Astrocyte of the spinal cord (primary cell): ENCODE results near the gene RGMB.

Experiments used
- DNase-seq: peaks from one replicate; pipeline ENCODE4 v3.0.0; 2011; ENCODE audit warnings: low read depth, low spot score
- H3K4me3 ChIP-seq: 2 replicates; pipeline ENCODE4 v1.5.1; 2011; ENCODE audit warnings: low read depth, mild to moderate bottlenecking, low read length, moderate library complexity
- in situ Hi-C: cut with HindIII; loops from 2 replicates; pipeline ENCODE4 v1.10.0; 2017; ENCODE audit warnings: low sequenced_read_pairs
- TF ChIP-seq, protein P1 (sequence below): IDR thresholded peaks from 2 replicates; pipeline ENCODE4 v1.5.1; 2012; ENCODE audit warnings: low read depth, mild to moderate bottlenecking, low read length, inconsistent platforms

The RGMB gene

DNA sequence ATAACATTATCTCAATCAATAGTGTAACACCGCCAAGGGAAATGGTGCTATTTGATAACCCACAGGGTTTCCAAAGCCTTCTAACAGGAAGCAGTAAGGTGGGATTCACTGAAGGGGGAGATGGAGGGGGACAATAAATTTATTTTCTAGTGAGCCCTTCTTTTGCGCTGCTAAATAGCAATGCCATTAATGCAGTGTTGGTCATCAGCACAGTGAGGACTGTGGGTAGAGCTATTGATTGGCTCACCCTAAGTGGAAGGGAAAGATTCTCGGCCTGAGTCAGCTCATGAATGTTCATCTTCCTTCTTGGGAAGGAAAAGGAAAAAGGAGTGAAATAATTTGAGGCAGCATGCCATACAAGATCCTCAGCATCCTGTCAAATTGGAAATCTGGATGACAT lies 25.4 kb downstream of the RGMB start:
- in situ Hi-C loops = no loop called here
- TF ChIP-seq, protein P1, sequence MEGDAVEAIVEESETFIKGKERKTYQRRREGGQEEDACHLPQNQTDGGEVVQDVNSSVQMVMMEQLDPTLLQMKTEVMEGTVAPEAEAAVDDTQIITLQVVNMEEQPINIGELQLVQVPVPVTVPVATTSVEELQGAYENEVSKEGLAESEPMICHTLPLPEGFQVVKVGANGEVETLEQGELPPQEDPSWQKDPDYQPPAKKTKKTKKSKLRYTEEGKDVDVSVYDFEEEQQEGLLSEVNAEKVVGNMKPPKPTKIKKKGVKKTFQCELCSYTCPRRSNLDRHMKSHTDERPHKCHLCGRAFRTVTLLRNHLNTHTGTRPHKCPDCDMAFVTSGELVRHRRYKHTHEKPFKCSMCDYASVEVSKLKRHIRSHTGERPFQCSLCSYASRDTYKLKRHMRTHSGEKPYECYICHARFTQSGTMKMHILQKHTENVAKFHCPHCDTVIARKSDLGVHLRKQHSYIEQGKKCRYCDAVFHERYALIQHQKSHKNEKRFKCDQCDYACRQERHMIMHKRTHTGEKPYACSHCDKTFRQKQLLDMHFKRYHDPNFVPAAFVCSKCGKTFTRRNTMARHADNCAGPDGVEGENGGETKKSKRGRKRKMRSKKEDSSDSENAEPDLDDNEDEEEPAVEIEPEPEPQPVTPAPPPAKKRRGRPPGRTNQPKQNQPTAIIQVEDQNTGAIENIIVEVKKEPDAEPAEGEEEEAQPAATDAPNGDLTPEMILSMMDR = no peak
- H3K4me3 ChIP-seq = no peak overlapping the region
- DNase-seq = no peak

DNA sequence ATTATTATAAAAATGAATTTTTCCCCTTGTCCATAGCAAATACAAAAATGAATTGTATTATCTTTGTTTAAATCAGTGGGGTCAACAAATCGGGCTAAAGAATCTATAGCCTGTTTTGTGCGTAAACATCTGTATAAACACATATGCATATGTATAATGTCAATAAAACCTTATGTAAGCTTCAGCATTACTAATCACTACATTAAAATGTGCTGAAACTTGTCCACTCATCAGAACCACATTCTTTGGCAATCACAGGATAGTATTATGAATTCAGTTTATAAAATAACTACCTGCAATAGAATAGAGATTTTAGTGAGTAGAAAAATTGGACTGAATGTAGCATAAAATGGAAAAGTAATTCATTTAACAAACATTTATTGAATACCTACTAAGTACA lies 30.6 kb downstream of the RGMB start:
- no peak overlapping the region for H3K4me3 ChIP-seq
- in situ Hi-C loops = no loop called here
- DNase-seq = no peak
- TF ChIP-seq, protein P1 = no peak

DNA sequence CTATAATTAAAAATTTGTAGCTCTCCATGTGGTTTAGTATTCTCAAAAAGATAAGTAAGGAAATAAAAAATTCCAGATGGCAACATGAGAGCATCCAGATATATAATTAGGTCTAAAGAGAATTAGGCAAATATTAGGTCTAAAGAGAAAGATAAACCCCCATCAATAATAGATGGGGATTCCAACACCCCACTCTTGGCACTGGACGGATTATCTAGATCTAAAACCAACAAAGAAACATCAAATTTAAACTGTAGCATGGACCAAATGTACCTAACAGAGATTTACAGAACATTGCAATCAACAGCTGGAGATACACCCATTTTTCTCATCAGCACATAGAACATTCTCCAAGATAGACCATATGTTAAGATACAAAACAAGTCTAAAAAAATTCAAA lies 31.6 kb downstream of the RGMB start:
- no peak overlapping the region for H3K4me3 ChIP-seq
- DNase-seq = no peak
- TF ChIP-seq, protein P1 = no peak
- in situ Hi-C loops = no loop called here

DNA sequence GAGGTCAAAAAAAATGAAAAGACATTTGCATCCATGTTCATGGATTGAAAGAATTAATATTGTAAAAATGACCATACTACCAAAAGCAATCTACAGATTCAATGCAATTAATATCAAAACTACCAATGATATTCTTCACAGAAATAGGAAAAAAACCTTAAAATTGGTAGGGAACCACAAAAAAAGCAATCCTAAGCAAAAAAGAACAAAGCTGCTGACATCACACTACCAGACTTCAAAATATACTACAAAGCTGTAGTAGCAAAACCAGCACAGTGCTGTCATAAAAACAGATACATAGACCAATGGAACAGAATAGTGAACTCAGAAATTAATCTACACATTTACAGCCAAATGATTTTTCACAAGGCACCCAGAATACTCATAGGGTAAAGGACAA lies 34.3 kb downstream of the RGMB start:
- TF ChIP-seq, protein P1 = no peak
- no peak overlapping the region for H3K4me3 ChIP-seq
- in situ Hi-C loops = no loop called here
- no peak for DNase-seq

DNA sequence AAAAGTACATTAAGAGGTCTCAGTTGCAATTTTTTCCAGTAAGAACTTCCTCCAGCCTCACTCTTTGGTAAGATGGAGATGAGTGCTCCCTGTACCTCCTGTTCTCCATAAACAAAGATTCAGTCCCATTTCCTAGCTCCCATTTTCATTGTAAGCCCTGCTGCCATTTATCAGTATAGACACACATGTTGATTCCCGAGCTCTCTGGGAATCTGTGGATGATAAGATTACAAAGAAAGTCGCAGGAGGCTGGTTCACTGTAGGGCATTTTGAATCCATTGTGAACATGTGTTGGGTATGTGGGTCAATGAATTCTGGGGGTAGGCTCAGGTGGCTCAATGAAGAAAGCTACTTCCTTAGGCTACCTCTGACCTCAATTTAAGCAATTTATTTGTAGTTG lies 36.7 kb downstream of the RGMB start:
- TF ChIP-seq, protein P1 = no peak
- in situ Hi-C loops = no loop called here
- no peak overlapping the region for H3K4me3 ChIP-seq
- DNase-seq = no peak

DNA sequence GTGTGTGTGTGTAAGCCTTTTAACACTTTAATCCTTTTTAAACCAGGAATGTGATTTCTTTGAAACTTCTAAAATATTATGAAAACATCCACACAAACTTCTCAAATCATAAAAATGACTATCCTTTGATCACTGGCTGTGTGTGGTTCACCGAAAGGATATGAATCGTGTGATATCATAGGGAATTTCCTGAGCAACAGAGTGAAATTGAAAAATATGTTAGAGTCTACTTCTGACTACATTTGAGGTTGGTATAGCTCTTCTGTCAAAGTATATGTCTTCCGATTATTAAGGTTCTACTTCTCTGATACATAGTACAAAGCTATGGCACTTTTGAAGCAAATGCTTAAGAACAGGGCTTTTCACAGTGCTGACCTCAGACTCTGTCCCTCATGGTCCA lies 40.3 kb downstream of the RGMB start:
- H3K4me3 ChIP-seq = no peak overlapping the region
- TF ChIP-seq, protein P1 = no peak
- no peak for DNase-seq
- in situ Hi-C loops = no loop called here

DNA sequence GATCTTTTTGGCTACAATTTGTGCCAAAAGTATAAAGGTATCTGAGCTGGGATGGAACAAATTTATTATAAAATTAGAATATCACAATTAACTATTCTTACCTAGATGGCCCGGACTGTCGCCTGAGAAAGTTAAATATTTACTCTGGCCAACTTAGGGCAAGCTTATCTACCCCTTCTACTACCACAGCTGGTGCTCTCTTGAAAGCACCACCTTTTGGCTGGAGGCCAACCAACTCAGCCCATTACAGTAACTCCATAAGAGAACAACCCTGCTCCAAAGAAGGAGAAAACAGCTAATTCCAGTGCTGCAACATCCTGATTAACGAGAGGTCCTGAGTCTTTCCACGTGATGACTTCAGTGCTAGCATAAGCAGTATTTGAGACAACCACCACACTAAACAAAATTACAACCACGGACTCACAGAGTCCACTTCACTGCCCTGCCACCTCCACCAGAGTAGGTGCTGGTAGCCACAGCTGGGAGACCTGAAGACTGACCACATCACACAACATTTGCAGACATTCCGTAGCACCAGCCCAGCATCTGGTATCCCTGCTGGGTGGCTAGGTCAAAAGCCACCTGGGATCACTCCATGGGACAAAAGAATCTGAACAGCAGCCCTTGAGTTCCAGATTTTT lies 43.2 kb downstream of the RGMB start:
- no peak for DNase-seq
- no peak overlapping the region for H3K4me3 ChIP-seq
- TF ChIP-seq, protein P1 = no peak
- in situ Hi-C loops = no loop called here
